Measurements from ENCODE around the gene MBTD1.
"Not testable (repeated sequence)": the region's sequence is repeated elsewhere in the genome, so short reads cannot be mapped to it uniquely, and the experiment has no call there.

Gene MBTD1

GRCh38 chr17:51251010-51251409, 8.8 kb downstream of the MBTD1 start:
- DNase-seq = no peak

GRCh38 chr17:51250314-51250840, 9.5 kb downstream of the MBTD1 start:
- DNase-seq = no peak

- no peak for DNase-seq
These were observed 14.3 kb downstream of the MBTD1 start for GRCh38 chr17:51245535-51245934.

GRCh38 chr17:51244041-51244440, 15.8 kb downstream of the MBTD1 start:
- DNase-seq = no peak

GRCh38 chr17:51240275-51240674, 19.6 kb downstream of the MBTD1 start:
- no peak for DNase-seq

GRCh38 chr17:51238255-51238887, 21.5 kb downstream of the MBTD1 start:
- peak; percentile 20 to 22 for DNase-seq

- no peak for DNase-seq
These were observed 25.7 kb downstream of the MBTD1 start for GRCh38 chr17:51234162-51234561.

GRCh38 chr17:51231999-51232398, 27.9 kb downstream of the MBTD1 start:
- DNase-seq = peak; percentile 41 to 55

- peak; percentile 26 to 46 for DNase-seq
These were observed 29.5 kb downstream of the MBTD1 start for GRCh38 chr17:51230306-51230705.

GRCh38 chr17:51229889-51230288, 30.0 kb downstream of the MBTD1 start:
- DNase-seq = no peak

GRCh38 chr17:51228161-51228560, 31.7 kb downstream of the MBTD1 start:
- DNase-seq = peak; percentile 18 to 51

GRCh38 chr17:51225523-51225922, 34.3 kb downstream of the MBTD1 start:
- DNase-seq = not testable (repeated sequence)

GRCh38 chr17:51224402-51225262, 35.2 kb downstream of the MBTD1 start:
- no peak for DNase-seq

GRCh38 chr17:51221322-51221721, 38.5 kb downstream of the MBTD1 start:
- no peak for DNase-seq

- no peak for DNase-seq
These were observed 41.9 kb downstream of the MBTD1 start for GRCh38 chr17:51217946-51218345.

- DNase-seq = no peak
These were observed 44.9 kb downstream of the MBTD1 start for GRCh38 chr17:51214920-51215319.

GRCh38 chr17:51203838-51204237, 56.0 kb downstream of the MBTD1 start:
- no peak for DNase-seq

- DNase-seq = no peak
These were observed 59.0 kb downstream of the MBTD1 start for GRCh38 chr17:51200846-51201245.

GRCh38 chr17:51200295-51200694, 59.6 kb downstream of the MBTD1 start:
- DNase-seq = no peak

GRCh38 chr17:51197754-51198153, 62.1 kb downstream of the MBTD1 start:
- no peak for DNase-seq

- no peak for DNase-seq
These were observed 68.0 kb downstream of the MBTD1 start for GRCh38 chr17:51191895-51192294.

GRCh38 chr17:51189628-51190027, 70.2 kb downstream of the MBTD1 start:
- no peak for DNase-seq

- DNase-seq = no peak
These were observed 70.7 kb downstream of the MBTD1 start for GRCh38 chr17:51189162-51189561.

- no peak for DNase-seq
These were observed 71.5 kb downstream of the MBTD1 start for GRCh38 chr17:51188271-51188833.

All from inflammatory macrophage (primary cell).